HepG2 (cell line): ENCODE results near the gene PEAK3. TPM values are rescaled to one million over a fixed set of nuclear protein-coding genes. Genes with fewer than 3 reads are reported as not detected.

Source experiments
- AHR ChIP-seq: IDR thresholded peaks from 2 replicates; pipeline ENCODE4 v1.6.1; 2018; ENCODE audit warnings: missing genetic modification reagents, missing compliant biosample characterization
- CAMTA2 ChIP-seq: sonication (generic); formaldehyde crosslinking; IDR thresholded peaks from 2 replicates; pipeline ENCODE4 v1.4.0; 2020; ENCODE audit warnings: mild to moderate bottlenecking, missing genetic modification reagents, borderline replicate concordance
- FLYWCH1 ChIP-seq: sonication (generic); formaldehyde crosslinking; IDR thresholded peaks from 2 replicates; pipeline ENCODE4 v1.8.1; 2023; ENCODE audit warnings: mild to moderate bottlenecking, missing genetic modification reagents
- FUBP1 ChIP-seq: sonication (generic); formaldehyde crosslinking; IDR thresholded peaks from 2 replicates; pipeline ENCODE4 v1.5.1; 2020; ENCODE audit warnings: missing genetic modification reagents, mild to moderate bottlenecking, borderline replicate concordance
- HHEX ChIP-seq: IDR thresholded peaks from 2 replicates; pipeline ENCODE4 v1.6.1; 2016; ENCODE audit warnings: control low read depth
- JUND ChIP-seq: sonication (generic); formaldehyde crosslinking; IDR thresholded peaks from 2 replicates; pipeline ENCODE4 v1.8.0; 2022; ENCODE audit warnings: mild to moderate bottlenecking, missing genetic modification reagents
- KLF12 ChIP-seq: sonication (generic); formaldehyde crosslinking; IDR thresholded peaks from 2 replicates; pipeline ENCODE4 v1.4.0; 2020; ENCODE audit warnings: missing genetic modification reagents, borderline replicate concordance
- MIER2 ChIP-seq: IDR thresholded peaks from 2 replicates; pipeline ENCODE4 v1.6.1; 2016; ENCODE audit warnings: missing biosample characterization, missing genetic modification reagents
- POGZ ChIP-seq: sonication (generic); formaldehyde crosslinking; IDR thresholded peaks from 2 replicates; pipeline ENCODE4 v1.4.0; 2020; ENCODE audit warnings: mild to moderate bottlenecking, missing genetic modification reagents
- REPIN1 ChIP-seq: sonication (generic); formaldehyde crosslinking; IDR thresholded peaks from 2 replicates; pipeline ENCODE4 v1.8.0; 2022; ENCODE audit warnings: missing genetic modification reagents, low read depth, mild to moderate bottlenecking, borderline replicate concordance
- RNF2 ChIP-seq: fragments of 450-650 bp; conservative IDR thresholded peaks from 2 replicates; pipeline ENCODE4 v1.6.1; 2016; ENCODE audit warnings: low read depth
- SIX4 ChIP-seq: sonication (generic); formaldehyde crosslinking; IDR thresholded peaks from 2 replicates; pipeline ENCODE4 v1.4.0; 2020; ENCODE audit warnings: missing genetic modification reagents
- SMAD1 ChIP-seq: sonication (generic); formaldehyde crosslinking; IDR thresholded peaks from 2 replicates; pipeline ENCODE4 v1.4.0; 2020; ENCODE audit warnings: missing genetic modification reagents, low read depth, mild to moderate bottlenecking, borderline replicate concordance
- SP4 ChIP-seq: sonication (generic); formaldehyde crosslinking; IDR thresholded peaks from 2 replicates; pipeline ENCODE4 v1.8.1; 2023; ENCODE audit warnings: mild to moderate bottlenecking, missing genetic modification reagents
- ZBTB1 ChIP-seq: sonication (generic); formaldehyde crosslinking; IDR thresholded peaks from 2 replicates; pipeline ENCODE4 v1.4.0; 2020; ENCODE audit warnings: missing genetic modification reagents, borderline replicate concordance
- ZMYM3 ChIP-seq: sonication (generic); formaldehyde crosslinking; IDR thresholded peaks from 2 replicates; pipeline ENCODE4 v1.5.1; 2020; ENCODE audit warnings: mild to moderate bottlenecking, missing genetic modification reagents
- ZNF224 ChIP-seq: sonication (generic); formaldehyde crosslinking; IDR thresholded peaks from 2 replicates; pipeline ENCODE4 v1.5.0; 2020; ENCODE audit warnings: mild to moderate bottlenecking, missing genetic modification reagents
- ZNF230 ChIP-seq: sonication (generic); formaldehyde crosslinking; IDR thresholded peaks from 2 replicates; pipeline ENCODE4 v1.4.0; 2020; ENCODE audit warnings: mild to moderate bottlenecking, missing genetic modification reagents
- ZNF235 ChIP-seq: sonication (generic); formaldehyde crosslinking; IDR thresholded peaks from 2 replicates; pipeline ENCODE4 v1.8.1; 2023; ENCODE audit warnings: mild to moderate bottlenecking, missing genetic modification reagents, borderline replicate concordance
- ZNF292 ChIP-seq: sonication (generic); formaldehyde crosslinking; IDR thresholded peaks from 2 replicates; pipeline ENCODE4 v1.8.1; 2022; ENCODE audit warnings: mild to moderate bottlenecking, low read depth, missing genetic modification reagents, borderline replicate concordance
- ZNF775 ChIP-seq: sonication (generic); formaldehyde crosslinking; IDR thresholded peaks from 2 replicates; pipeline ENCODE4 v1.4.0; 2020; ENCODE audit warnings: missing genetic modification reagents, mild to moderate bottlenecking, moderate library complexity, borderline replicate concordance
- polyA plus RNA-seq, 8 experiments: library from polyadenylated mRNA; depleted of rRNA in 3 of 8; stranded (reverse) in 7 of 8; unstranded in 1 of 8; fragments of >200 nt; fragmentation: Illumina TruSeq in 4 of 8; extraction: Trizol in 4 of 8; gene quantifications; 2 replicates each; pipeline versions ENCODE4 v1.2.1 to v1.2.3, GENCODE V29; 2011 to 2016; ENCODE audit warnings: low read depth in 4 of 8, missing spikeins in 1 of 8, mixed read lengths in 1 of 8; ENCODE audit not compliant: insufficient read depth in 1 of 8
- total RNA-seq, 5 experiments: library from RNA; depleted of rRNA; stranded (reverse); fragments of >200 nt; fragmentation: Illumina TruSeq; extraction: Trizol; gene quantifications; 2 replicates each; pipeline ENCODE4 v1.2.3, GENCODE V29; 2016; ENCODE audit warnings: low read depth in 1 of 5
- TF ChIP-seq, protein P1 (sequence below): sonication (generic); formaldehyde crosslinking; IDR thresholded peaks from 2 replicates; pipeline ENCODE4 v1.4.0; 2020; ENCODE audit warnings: missing genetic modification reagents

PEAK3 gene
- total and polyA plus RNA-seq, 2 of the 13 experiments (the other 11 are each of a cell fraction or from before 2014, with no cell fraction given), result not detected

GRCh38 chr19:2287585-2288337 lies 5.8 kb upstream of the PEAK3 start (continued):
- TF ChIP-seq SIX4 (CRISPR knock-in tag), result no peak
- TF ChIP-seq REPIN1 (CRISPR knock-in tag), result no peak
- TF ChIP-seq FUBP1 (CRISPR knock-in tag), result no peak
- TF ChIP-seq CAMTA2, result no peak
- no peak for TF ChIP-seq SMAD1 (CRISPR knock-in tag)
- no peak for TF ChIP-seq ZNF230
- TF ChIP-seq SP4 (CRISPR knock-in tag), result no peak
- no peak for TF ChIP-seq ZNF224 (CRISPR knock-in tag)
- no peak for TF ChIP-seq AHR (CRISPR knock-in tag)
- no peak for TF ChIP-seq ZNF775 (CRISPR knock-in tag)
- TF ChIP-seq, protein P1, sequence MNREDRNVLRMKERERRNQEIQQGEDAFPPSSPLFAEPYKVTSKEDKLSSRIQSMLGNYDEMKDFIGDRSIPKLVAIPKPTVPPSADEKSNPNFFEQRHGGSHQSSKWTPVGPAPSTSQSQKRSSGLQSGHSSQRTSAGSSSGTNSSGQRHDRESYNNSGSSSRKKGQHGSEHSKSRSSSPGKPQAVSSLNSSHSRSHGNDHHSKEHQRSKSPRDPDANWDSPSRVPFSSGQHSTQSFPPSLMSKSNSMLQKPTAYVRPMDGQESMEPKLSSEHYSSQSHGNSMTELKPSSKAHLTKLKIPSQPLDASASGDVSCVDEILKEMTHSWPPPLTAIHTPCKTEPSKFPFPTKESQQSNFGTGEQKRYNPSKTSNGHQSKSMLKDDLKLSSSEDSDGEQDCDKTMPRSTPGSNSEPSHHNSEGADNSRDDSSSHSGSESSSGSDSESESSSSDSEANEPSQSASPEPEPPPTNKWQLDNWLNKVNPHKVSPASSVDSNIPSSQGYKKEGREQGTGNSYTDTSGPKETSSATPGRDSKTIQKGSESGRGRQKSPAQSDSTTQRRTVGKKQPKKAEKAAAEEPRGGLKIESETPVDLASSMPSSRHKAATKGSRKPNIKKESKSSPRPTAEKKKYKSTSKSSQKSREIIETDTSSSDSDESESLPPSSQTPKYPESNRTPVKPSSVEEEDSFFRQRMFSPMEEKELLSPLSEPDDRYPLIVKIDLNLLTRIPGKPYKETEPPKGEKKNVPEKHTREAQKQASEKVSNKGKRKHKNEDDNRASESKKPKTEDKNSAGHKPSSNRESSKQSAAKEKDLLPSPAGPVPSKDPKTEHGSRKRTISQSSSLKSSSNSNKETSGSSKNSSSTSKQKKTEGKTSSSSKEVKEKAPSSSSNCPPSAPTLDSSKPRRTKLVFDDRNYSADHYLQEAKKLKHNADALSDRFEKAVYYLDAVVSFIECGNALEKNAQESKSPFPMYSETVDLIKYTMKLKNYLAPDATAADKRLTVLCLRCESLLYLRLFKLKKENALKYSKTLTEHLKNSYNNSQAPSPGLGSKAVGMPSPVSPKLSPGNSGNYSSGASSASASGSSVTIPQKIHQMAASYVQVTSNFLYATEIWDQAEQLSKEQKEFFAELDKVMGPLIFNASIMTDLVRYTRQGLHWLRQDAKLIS, result no peak
- no peak for TF ChIP-seq MIER2 (CRISPR knock-in tag)
- no peak for TF ChIP-seq HHEX
- no peak for TF ChIP-seq ZBTB1 (CRISPR knock-in tag)
- TF ChIP-seq RNF2, result no peak
- TF ChIP-seq ZNF235 (CRISPR knock-in tag), result 0 out of 2 replicates have a peak, but pooled peaks have one; percentile 46
- 0 out of 2 replicates have a peak, but pooled peaks have one; percentile 26 for TF ChIP-seq POGZ (CRISPR knock-in tag)
- TF ChIP-seq KLF12, result 0 out of 2 replicates have a peak, but pooled peaks have one; percentile 26
- peak; percentile 43; the same call in 1 of the 2 replicates for TF ChIP-seq ZMYM3 (CRISPR knock-in tag)
- TF ChIP-seq ZNF292, result 0 out of 2 replicates have a peak, but pooled peaks have one; percentile 21
- TF ChIP-seq JUND (CRISPR knock-in tag), result no peak
- TF ChIP-seq FLYWCH1 (CRISPR knock-in tag), result no peak
